Right lung (tissue), 5 donors: ENCODE results near the gene TMEM121. TPM values are rescaled to one million over a fixed set of nuclear protein-coding genes. Genes with fewer than 3 reads are reported as not detected.
"Not testable (repeated sequence)": the region's sequence is repeated elsewhere in the genome, so short reads cannot be mapped to it uniquely, and the experiment has no call there.

Experiments
- DNase-seq, 2 donors: peaks; one replicate each; pipeline ENCODE4 v3.0.0-alpha.2; 2013
- polyA plus RNA-seq, 5 donors: library from polyadenylated mRNA; unstranded; fragments of 120-200 nt; gene quantifications; one replicate each; pipeline versions ENCODE4 v1.2.1 to v1.2.3, GENCODE V29; 2013; ENCODE audit warnings: inconsistent platforms in 1 of 5, low replicate concordance in 1 of 5; ENCODE audit not compliant: insufficient read length in 5 of 5, insufficient read depth in 1 of 5

Gene TMEM121
- polyA plus RNA-seq, 5 donors: 2.3 to 8.4 (median 3.3) TPM

GRCh38 chr14:105567164-105568103, 41.1 kb downstream of the TMEM121 start:
- not testable (repeated sequence) for DNase-seq

DNA sequence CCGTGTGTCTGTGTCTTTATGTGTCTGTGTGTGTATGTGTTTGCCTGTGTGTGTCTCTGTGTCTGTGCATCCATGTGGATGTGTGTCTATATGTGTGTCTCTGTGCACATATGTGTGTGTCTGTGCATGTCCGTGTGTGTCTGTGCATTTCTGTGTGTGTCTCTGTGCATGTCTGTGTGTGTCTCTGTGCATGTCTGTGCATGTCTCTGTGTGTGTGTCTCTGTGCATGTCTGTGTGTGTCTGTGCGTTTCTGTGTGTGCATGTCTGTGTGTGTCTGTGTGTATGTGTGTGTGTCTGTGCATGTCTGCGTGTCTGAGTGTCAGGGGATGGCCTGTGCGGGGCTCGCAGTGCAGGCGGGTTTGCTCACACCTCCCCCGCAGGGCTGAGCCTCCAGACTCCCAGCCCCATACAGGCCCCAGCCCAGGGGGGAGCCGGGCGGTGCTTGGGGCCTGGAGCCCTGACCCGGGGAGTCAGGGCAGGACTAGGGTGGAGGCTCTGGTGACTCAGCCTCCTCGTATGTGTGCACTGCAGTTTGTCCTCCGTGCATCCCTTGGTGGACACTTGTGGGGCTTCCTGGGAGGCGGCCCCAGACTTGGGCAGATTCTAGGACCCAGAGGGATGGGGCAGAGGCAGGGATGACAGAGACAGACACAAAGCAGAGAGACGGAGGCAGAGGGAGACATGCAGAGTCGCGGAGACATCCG, 41.9 kb downstream of the TMEM121 start:
- not testable (repeated sequence) for DNase-seq

- no peak for DNase-seq
These were observed 42.7 kb downstream of the TMEM121 start for GRCh38 chr14:105568859-105569766.

DNA sequence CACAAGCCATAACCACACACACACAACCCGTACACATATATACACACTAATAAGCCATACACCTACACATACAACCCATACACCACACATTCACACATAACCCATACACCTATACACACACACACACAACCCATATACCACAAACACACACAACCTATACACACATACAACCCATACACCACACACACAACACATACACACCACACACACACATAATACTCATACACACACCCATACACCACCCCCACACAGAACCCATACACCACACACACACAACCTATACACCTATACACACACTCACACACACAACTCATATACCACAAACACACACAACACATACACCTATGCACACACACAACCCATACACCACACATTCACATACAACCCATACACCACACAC, 44.1 kb downstream of the TMEM121 start:
- no peak for DNase-seq

- DNase-seq: not testable (repeated sequence)
These were observed 45.0 kb downstream of the TMEM121 start for GRCh38 chr14:105571181-105571951.

DNA sequence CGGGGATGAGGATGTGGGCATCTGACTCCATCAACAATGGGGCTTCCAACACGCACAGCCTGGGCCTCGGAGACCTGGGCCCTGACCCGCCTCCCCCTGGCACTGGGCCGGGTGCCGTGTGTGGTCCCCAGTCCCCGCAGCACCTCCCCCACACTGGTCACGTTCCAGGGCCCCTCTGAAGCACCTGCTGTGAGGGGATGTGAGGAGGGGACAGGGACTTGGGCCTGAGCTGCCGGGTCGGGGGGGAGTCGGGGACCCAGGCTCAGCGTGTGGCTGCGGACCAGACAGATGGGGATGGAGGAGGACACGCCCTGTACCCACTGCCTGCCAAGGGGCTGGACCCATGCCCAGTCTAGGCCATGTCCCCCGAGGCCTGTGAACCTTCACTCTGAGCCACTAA, 45.7 kb downstream of the TMEM121 start:
- DNase-seq: not testable (repeated sequence)

DNA sequence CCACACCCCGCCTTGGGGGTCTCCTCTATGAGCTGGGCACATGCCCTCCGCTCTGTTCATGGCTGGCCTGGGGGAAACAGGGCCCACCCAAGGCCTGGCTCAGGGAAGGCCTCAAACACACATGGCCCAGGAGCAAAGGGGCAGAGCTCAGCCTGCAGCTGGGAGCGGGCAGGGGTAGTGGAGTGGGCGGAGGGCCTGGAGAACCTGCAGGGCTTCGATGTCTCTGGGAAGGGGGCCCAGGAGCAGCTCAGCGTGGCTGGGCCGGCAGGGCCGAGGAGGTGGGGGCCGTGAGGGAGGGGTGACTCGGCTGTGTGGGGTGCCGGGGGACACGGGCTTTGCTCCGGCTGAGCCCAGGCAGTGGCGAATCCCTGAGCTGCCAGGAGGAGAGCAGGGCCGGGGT, 47.5 kb downstream of the TMEM121 start:
- DNase-seq: not testable (repeated sequence)

- DNase-seq: not testable (repeated sequence)
These were observed 48.0 kb downstream of the TMEM121 start for GRCh38 chr14:105574411-105574810.

- not testable (repeated sequence) for DNase-seq
These were observed 48.8 kb downstream of the TMEM121 start for GRCh38 chr14:105575016-105575700.

GRCh38 chr14:105576525-105577088, 50.2 kb downstream of the TMEM121 start:
- no peak for DNase-seq

- no peak for DNase-seq
These were observed 51.0 kb downstream of the TMEM121 start for GRCh38 chr14:105577314-105577861.

DNA sequence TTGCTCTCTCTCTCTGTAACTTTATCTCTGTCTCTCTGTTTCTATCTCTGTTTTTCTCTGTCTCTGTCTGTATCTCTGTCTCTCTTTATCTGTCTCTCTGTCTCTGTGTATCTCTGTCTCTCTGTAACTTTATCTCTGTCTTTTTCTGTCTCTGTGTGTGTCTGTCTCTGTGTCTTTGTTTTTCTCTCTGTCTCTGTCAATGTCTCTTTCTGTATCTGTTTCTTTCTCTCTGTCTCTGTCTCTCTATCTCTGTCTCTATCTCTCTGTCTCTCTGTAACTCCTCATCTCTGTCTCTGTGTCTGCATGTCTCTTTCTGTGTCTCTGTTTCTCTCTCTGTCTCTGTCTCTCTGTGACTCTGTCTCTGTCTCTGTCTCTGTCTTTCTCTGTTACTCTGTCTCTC, 51.7 kb downstream of the TMEM121 start:
- no peak for DNase-seq

DNA sequence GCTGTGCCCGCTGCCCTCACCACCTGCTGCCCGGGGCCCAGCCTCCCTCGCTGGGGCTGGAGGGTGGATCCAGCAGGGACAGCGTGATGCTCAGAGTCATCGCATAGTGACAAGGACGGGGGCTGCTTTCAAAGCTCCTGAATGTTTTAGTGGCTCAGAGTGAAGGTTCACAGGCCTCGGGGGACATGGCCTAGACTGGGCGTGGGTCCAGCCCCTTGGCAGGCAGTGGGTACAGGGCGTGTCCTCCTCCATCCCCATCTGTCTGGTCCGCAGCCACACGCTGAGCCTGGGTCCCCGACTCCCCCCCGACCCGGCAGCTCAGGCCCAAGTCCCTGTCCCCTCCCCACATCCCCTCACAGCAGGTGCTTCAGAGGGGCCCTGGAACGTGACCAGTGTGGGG, 52.8 kb downstream of the TMEM121 start:
- not testable (repeated sequence) for DNase-seq

Other genes starting within 250 kb of the TMEM121 start
- gene BRF1, start 225.6 kb upstream of the TMEM121 start, polyA plus RNA-seq: 10 to 100 TPM; 27.3 to 41.1 (median 30.5) TPM
- 10 to 100 TPM; 61.8 to 92.3 (median 77.3) TPM for gene PACS2, start 211.8 kb upstream of the TMEM121 start, polyA plus RNA-seq
- gene TEX22, start 128.0 kb upstream of the TMEM121 start, polyA plus RNA-seq: 1 to 10 TPM in 4 of 5 donors, under 1 TPM in 1; 0.96 to 3.6 (median 1.4) TPM
- 100 to 1,000 TPM in 4 of 5 donors, 10 to 100 TPM in 1; 85.8 to 159 (median 125) TPM for gene MTA1, start 106.8 kb upstream of the TMEM121 start, polyA plus RNA-seq
- 100 to 1,000 TPM; 121 to 333 (median 174) TPM for gene CRIP2, start 51.8 kb upstream of the TMEM121 start, polyA plus RNA-seq
- gene CRIP1, start 39.7 kb upstream of the TMEM121 start, polyA plus RNA-seq: 100 to 1,000 TPM in 2 of 5 donors, 10 to 100 TPM in 3; 68.3 to 158 (median 83.2) TPM
- 10 to 100 TPM in 1 of 5 donors, 1 to 10 TPM in 4; 5.6 to 11.7 (median 8.2) TPM for gene TEDC1, start 35.3 kb upstream of the TMEM121 start, polyA plus RNA-seq